GM18517 (cell line): ENCODE measurements around the gene CNBD2.
"Not testable (repeated sequence)": the region's sequence is repeated elsewhere in the genome, so short reads cannot be mapped to it uniquely, and the experiment has no call there.

Experiments
- ATAC-seq: cut with Tn5 transposase; IDR thresholded peaks from one replicate; pipeline ENCODE4 v1.9.1; 2021; ENCODE audit warnings: mild to moderate bottlenecking, moderate library complexity; ENCODE audit not compliant: unreplicated experiment

CNBD2 gene

DNA sequence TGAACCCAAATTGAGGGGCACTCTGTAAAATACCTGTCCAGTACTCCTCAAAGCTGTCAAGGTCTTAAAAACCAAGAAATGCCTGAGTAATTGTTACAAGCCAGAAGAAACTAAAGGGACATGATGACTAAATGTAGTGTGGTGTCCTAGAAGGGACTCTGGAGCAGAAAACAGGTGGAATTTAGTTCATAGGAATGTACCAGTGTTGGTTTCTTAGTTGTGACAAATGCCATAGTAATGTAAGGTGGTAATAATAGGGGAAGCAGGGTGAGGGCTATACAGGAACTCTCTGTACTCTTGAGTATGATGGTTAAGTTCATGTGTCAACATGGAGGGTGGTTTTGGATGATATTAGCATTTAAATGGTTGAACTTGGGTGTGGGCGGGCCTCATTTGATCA is 92.3 kb downstream of the CNBD2 start:
- no peak for ATAC-seq

DNA sequence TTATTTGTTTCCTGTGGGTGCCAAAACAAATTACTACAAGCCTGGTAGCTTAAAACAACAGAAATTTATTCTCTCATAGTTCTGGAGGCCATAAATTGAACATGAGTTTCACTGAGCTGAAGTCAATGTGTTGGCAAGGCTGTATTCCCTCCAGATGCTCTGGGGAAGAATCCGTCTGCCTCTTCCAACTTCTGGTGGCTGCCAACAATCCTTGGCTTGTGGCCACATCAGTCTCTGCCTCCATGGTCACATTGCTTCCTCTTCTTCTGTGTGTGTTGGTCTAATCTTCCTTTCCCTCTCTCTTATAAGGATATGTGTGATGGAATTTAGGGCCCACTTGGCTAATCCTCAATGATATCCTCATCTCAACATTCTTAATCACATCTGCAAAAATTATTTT is 93.4 kb downstream of the CNBD2 start:
- no peak for ATAC-seq

- ATAC-seq, result no peak
Measured at GRCh38 chr20:36062799-36063198, 94.4 kb downstream of the CNBD2 start.

- ATAC-seq, result peak; percentile 10
Measured at GRCh38 chr20:36063916-36064657, 95.7 kb downstream of the CNBD2 start.

DNA sequence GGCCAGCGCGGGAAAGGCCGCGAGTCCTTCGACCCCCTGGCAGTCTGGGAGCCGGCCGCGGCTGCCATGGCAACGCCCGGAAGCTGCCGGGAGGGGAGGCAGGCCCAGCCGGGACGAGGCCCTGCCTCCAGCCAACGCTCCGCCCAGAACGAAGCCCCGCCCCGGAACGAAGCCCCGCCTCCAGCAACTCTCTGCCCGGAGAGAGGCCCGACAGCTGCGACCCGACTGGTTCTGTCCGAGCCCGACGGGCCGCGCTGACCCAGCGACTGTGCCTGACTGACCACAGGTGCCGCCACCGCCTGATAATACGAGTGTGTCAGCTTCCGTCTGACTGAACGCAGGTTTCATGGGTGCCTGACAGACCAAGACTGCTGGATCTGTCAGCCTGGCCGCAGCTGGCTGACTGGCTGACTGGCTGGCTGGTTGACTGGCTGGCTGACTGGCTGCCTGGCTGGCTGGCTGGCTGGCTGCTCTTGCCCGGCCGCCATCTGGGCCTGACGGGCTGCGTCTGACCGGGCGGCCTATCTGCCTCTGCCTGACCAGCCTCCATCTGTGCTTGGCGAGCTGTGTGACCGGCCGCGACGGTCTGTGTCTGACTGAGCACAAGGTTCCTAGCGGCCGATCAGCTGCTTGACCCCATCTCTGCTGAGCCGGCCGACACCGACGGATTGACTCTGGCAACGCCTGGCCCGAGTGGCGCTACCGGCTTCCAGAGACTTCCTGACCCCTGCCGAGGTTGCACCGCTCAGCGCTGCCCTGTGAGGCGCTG is 96.5 kb downstream of the CNBD2 start:
- peak; percentile 78 for ATAC-seq

DNA sequence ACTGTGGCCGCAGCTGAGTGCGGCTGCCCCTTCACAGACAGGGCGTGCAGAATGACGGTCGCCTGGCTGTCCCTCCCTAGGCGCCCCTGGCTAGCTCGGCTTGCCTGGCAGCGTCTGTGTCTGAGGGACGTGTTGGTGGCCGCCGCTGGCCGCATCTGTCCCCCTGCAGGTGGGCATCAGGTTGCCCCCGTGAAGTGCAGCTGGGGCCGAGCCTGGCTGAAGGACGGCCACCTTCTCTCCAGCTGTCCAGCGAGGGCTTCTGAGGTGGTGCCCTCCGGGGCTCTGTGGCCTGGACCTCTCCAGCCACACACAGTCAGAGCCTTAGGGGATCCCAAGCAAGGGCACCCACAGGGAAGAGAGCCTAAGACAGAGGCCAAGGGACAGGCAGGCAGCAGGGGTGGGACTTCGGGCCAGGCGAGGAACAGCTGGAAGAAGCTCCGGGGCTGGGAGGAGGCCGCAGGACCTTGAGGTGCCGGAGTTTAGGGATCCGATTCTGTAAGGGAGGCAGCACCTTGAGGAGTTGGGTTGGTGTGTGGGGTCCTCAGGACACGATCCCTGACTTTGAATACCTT is 97.1 kb downstream of the CNBD2 start:
- no peak for ATAC-seq

DNA sequence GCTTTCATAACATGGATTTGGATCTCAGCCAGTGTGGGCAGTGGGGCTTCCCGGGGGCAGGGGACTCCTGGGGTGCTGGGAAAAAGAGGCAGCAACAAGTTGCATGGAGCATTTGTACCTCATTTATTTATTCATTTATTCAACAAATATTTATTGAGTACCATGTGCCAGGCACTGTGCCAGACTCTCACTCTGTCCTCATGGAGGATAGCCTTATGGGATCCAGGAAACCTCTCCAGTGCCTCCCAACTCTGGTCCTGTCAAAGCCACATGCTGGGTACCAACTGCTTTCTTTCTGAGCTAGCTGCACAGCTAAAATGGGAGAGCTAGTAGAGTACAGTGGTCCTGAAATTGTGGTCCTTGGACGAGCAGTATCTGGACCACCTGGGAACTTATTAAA is 98.4 kb downstream of the CNBD2 start:
- ATAC-seq, result no peak

- ATAC-seq, result not testable (repeated sequence)
Measured at GRCh38 chr20:36068526-36068925, 100.1 kb downstream of the CNBD2 start.

- ATAC-seq, result no peak
Measured at GRCh38 chr20:36070451-36070850, 102.1 kb downstream of the CNBD2 start.

DNA sequence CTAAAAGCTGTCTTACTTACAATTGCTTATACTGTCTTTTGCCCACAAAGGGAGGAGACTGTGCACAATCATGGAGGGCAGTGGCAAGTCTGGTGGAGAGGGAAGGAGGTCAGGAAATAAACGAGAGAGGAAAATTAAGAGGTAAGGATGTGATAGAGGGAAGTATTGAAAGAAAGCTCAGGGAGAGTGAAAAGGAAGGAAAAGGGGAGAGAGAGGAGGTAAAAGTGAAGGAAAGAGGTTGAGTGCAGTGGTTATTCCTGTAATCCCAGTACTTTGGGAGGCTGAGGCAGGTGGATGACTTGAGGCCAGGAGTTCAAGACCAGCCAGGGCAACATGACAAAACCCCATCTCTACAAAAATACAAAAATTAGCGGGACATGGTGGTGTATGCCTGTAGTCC is 103.5 kb downstream of the CNBD2 start:
- ATAC-seq, result no peak

DNA sequence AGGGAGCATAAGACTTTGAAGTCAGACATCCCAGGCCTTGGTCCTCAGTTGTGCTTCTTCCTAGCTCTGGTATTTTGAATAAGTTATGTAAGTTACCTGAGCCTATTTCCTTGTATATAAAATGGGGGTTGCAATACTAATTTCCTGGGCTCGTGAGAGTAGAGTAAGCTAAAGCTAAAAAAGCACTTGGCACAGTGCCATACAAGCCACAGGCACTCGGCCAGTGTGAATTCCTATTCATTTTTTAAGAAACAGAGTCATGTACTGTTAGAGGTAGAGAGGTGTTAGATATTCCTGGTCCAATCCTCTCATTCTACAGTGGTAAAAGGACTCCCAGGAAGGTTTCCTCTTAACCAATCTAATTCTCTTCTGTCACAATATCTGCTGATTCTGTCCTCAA is 106.6 kb downstream of the CNBD2 start:
- ATAC-seq, result no peak

GRCh38 chr20:36077762-36078161 is 109.4 kb downstream of the CNBD2 start:
- not testable (repeated sequence) for ATAC-seq

GRCh38 chr20:36079486-36079885 is 111.1 kb downstream of the CNBD2 start:
- ATAC-seq, result no peak

DNA sequence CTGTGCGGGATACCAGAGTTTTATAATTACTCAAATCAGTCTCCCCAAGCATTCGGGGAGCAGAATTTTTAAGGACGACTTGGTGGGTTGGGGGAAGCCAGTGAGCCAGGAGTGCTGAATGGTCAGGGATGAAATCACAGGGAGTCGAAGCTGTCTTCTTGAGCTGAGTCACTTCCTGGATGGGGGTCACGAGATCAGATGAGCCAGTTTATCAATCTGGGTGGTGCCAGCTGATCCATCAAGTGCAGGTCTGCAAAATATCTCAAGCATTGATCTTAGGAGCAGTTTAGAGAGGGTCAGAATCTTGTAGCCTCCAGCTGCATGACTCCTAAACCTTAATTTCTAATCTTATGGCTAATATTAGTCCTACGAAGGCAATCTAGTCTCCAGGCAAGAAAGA is 111.6 kb downstream of the CNBD2 start:
- not testable (repeated sequence) for ATAC-seq
